Measurements from ENCODE around the gene TMEM132D. TPM values are rescaled to one million over a fixed set of nuclear protein-coding genes. Genes with fewer than 3 reads are reported as not detected.

Gene TMEM132D
- total and polyA plus RNA-seq, 2 of the 4 experiments (the other 2 are of a cell fraction): not detected

- peaks cover 27% of the 10 kb centered on the region for H3K9me3 ChIP-seq (ENCODE audit: control insufficient read depth, insufficient read depth, low read length)
- no peak overlapping the region for H3K23ac ChIP-seq (ENCODE audit: low read depth, low read length)
- no peak overlapping the region for H3K18ac ChIP-seq (ENCODE audit: low read depth, low read length)
- H3K4me3 ChIP-seq (ENCODE audit: insufficient read depth, low read depth, low read length): no peak overlapping the region
- no peak overlapping the region for H3K9ac ChIP-seq (ENCODE audit: low read depth, low read length)
- H2AFZ ChIP-seq (replicated peaks; ENCODE audit: low read length, poor library complexity): no peak overlapping the region
- WGBS, 2 experiments (ENCODE audit: extremely low coverage in 2 of 2, insufficient read length in 1 of 2): 84% methylated on average over 6 of the region's 11 CpGs; no CpG with 5 or more reads in 1 of the 2 experiments
- no peak overlapping the region for H2BK120ac ChIP-seq (ENCODE audit: low read depth, low read length)
- H2BK15ac ChIP-seq (ENCODE audit: low read depth, low read length): no peak overlapping the region
- H3K27ac ChIP-seq (ENCODE audit: insufficient read depth, low read length): no peak overlapping the region
- no peak overlapping the region for H4K5ac ChIP-seq (ENCODE audit: low read depth, low read length)
- intact Hi-C loops (cut with micrococcal nuclease): no loop called here
- H3K4me1 ChIP-seq (ENCODE audit: control insufficient read depth, insufficient read depth, low read length): no peaks in the 10 kb centered on the region
- ChIA-PET POLR2A (ENCODE audit: unreplicated experiment) (no interaction called here), CTCF (no interaction called here)
- H3K9me1 ChIP-seq (ENCODE audit: insufficient read depth, low read length): no peaks in the 10 kb centered on the region
- ATAC-seq (ENCODE audit: low read depth): no peak
- H3K56ac ChIP-seq (ENCODE audit: extremely low read depth, insufficient read depth, low read length): no peak overlapping the region
- no peak for DNase-seq
- in situ Hi-C loops (cut with MboI; ENCODE audit: low sequenced_read_pairs): no loop called here
- H4K20me1 ChIP-seq (ENCODE audit: insufficient read depth, low read length): no peaks in the 10 kb centered on the region
- H3K79me1 ChIP-seq (ENCODE audit: low read depth in 1 of 2, low read length in 2 of 2): no peaks in the 10 kb centered on the region
- H2AK5ac ChIP-seq (ENCODE audit: low read depth, low read length): no peak overlapping the region
- H3K14ac ChIP-seq (replicated peaks; ENCODE audit: low read depth, low read length): no peak overlapping the region
- no peak overlapping the region for H4K8ac ChIP-seq (ENCODE audit: low read depth in 2 of 2, low read length in 2 of 2)
- TF ChIP-seq RFX5 (IDR thresholded peaks at IDR 0.05; ENCODE audit: low read depth, low read length): no peak
- no peak for TF ChIP-seq NFE2L2 (IDR thresholded peaks at IDR 0.05; ENCODE audit: low read depth, low read length)
- no peak for TF ChIP-seq MAZ (IDR thresholded peaks at IDR 0.05; ENCODE audit: borderline replicate concordance, low read depth, low read length)
- no peak for TF ChIP-seq RCOR1 (IDR thresholded peaks at IDR 0.05; ENCODE audit: insufficient replicate concordance, low read length)
- TF ChIP-seq SMC3 (IDR thresholded peaks at IDR 0.05; ENCODE audit: low read depth, low read length): no peak
- TF ChIP-seq CTCF (conservative IDR thresholded peaks at IDR 0.05; ENCODE audit: low read depth, low read length): no peak
- TF ChIP-seq MXI1 (IDR thresholded peaks at IDR 0.05; ENCODE audit: borderline replicate concordance, low read depth, low read length): no peak
- TF ChIP-seq BHLHE40 (IDR thresholded peaks at IDR 0.05; ENCODE audit: low read depth, low read length): no peak
- H4K91ac ChIP-seq (ENCODE audit: insufficient read depth, low read depth, low read length): no peak overlapping the region
- dilution Hi-C loops (cut with HindIII; ENCODE audit: low sequenced_read_pairs, unreplicated experiment): no loop called here
- no peak overlapping the region for H3K4ac ChIP-seq (ENCODE audit: low read depth, low read length)
- H2BK5ac ChIP-seq (ENCODE audit: low read depth, low read length, poor library complexity, severe bottlenecking): no peak overlapping the region
- no peaks in the 10 kb centered on the region for H3K27me3 ChIP-seq (ENCODE audit: control insufficient read depth, insufficient read depth, low read length)
- H3K36me3 ChIP-seq (ENCODE audit: control insufficient read depth, insufficient read depth, low read length): no peaks in the 10 kb centered on the region
- H2AK9ac ChIP-seq (replicated peaks; ENCODE audit: low read depth, low read length, poor library complexity): no peak overlapping the region
- no TSS peak for BruUV-seq (replicated peaks)
- no peak overlapping the region for H2BK20ac ChIP-seq (ENCODE audit: low read depth, low read length)
- no peak overlapping the region for H3K4me2 ChIP-seq (ENCODE audit: low read depth, low read length)
Observed at GRCh38 chr12:129096184-129096583, 807.6 kb downstream of the TMEM132D start.
